SK-N-SH (cell line): ENCODE data around the gene EIF1. TPM values are rescaled to one million over a fixed set of nuclear protein-coding genes. Genes with fewer than 3 reads are reported as not detected.
A peak's percentile ranks its signal among the peaks of the same experiment; 100 is the strongest.

Experiments
- CTCF ChIA-PET: fragments of 300-600, 350-600 bp; formaldehyde crosslinking; extraction: SDS; loops from one replicate; lab custom pipeline; 2021; lab: Yijun Ruan, JAX
- POLR2A ChIA-PET: fragments of 350-600 bp; sonication (Branson Sonifier 250); formaldehyde crosslinking; extraction: SDS; loops from one replicate; lab custom pipeline; 2020; ENCODE audit warnings: antibody characterized with exemption, inconsistent platforms; lab: Yijun Ruan, JAX
- DNase-seq: peaks from one replicate; pipeline ENCODE4 v3.0.0; 2012
- H2AFZ ChIP-seq: fragments of 200-600 bp; sonication (generic); 2 replicates; pipeline ENCODE4 v1.8.1; 2016; ENCODE audit warnings: antibody characterized with exemption, mild to moderate bottlenecking, low read depth
- H3F3A ChIP-seq: fragments of 200-600 bp; sonication (generic); replicated peaks from 2 replicates; pipeline ENCODE3; 2016; ENCODE audit warnings: antibody characterized with exemption, mild to moderate bottlenecking; ENCODE audit not compliant: insufficient read depth
- H3K27ac ChIP-seq, 2 experiments: fragments of 200-500 bp in 1 of 2; fragments of 200-600 bp in 1 of 2; sonication (Bioruptor generic) in 1 of 2; sonication (generic), shearing (Covaris generic) in 1 of 2; 2 replicates each; pipeline versions ENCODE4 v1.5.1 to v1.6.1; 2014 to 2016; ENCODE audit warnings: low read depth in 2 of 2, inconsistent platforms in 1 of 2, low read length in 1 of 2, mild to moderate bottlenecking in 1 of 2, mixed read lengths in 1 of 2
- H3K27me3 ChIP-seq: fragments of 200-600 bp; sonication (generic), shearing (Covaris generic); 2 replicates; pipeline ENCODE4 v1.6.1; 2016; ENCODE audit warnings: mixed run types; ENCODE audit not compliant: insufficient read depth
- H3K36me3 ChIP-seq, 2 experiments: fragments of 200-500 bp in 1 of 2; fragments of 200-600 bp in 1 of 2; sonication (Bioruptor generic) in 1 of 2; sonication (generic) in 1 of 2; replicated peaks in 1 of 2; 2 replicates each; pipeline versions ENCODE3 to v1.5.1; 2014 to 2016; ENCODE audit warnings: low read length in 1 of 2, mild to moderate bottlenecking in 1 of 2; ENCODE audit not compliant: insufficient read depth in 2 of 2, control insufficient read depth in 1 of 2
- H3K4me1 ChIP-seq, 2 experiments: fragments of 200-500 bp in 1 of 2; fragments of 200-600 bp in 1 of 2; sonication (Bioruptor generic) in 1 of 2; sonication (generic), shearing (Covaris generic) in 1 of 2; 2 replicates each; pipeline versions ENCODE4 v1.5.1 to v1.6.1; 2014 to 2016; ENCODE audit warnings: low read depth in 1 of 2, low read length in 1 of 2, mixed run types in 1 of 2; ENCODE audit not compliant: insufficient read depth in 2 of 2, control insufficient read depth in 1 of 2
- H3K4me2 ChIP-seq: fragments of 200-600 bp; sonication (generic), shearing (Covaris generic); 2 replicates; pipeline ENCODE4 v1.6.1; 2017; ENCODE audit warnings: mixed run types
- H3K4me3 ChIP-seq, 2 experiments: fragments of 200-500 bp in 1 of 2; fragments of 200-600 bp in 1 of 2; sonication (Bioruptor generic) in 1 of 2; sonication (generic), shearing (Covaris generic) in 1 of 2; 2 replicates each; pipeline versions ENCODE4 v1.5.1 to v1.8.1; 2014 to 2016; ENCODE audit warnings: low read depth in 2 of 2, inconsistent platforms in 1 of 2, low read length in 1 of 2, mild to moderate bottlenecking in 1 of 2, mixed read lengths in 1 of 2, moderate library complexity in 1 of 2
- H3K79me2 ChIP-seq: fragments of 200-600 bp; sonication (generic); 2 replicates; pipeline ENCODE4 v1.8.1; 2017; ENCODE audit warnings: mild to moderate bottlenecking; ENCODE audit not compliant: insufficient read depth
- H3K9ac ChIP-seq: fragments of 200-600 bp; sonication (generic); 2 replicates; pipeline ENCODE4 v1.6.1; 2017; ENCODE audit warnings: mixed run types
- H3K9me2 ChIP-seq: fragments of 200-600 bp; sonication (generic); 2 replicates; pipeline ENCODE4 v1.6.1; 2017; ENCODE audit warnings: mixed run types
- H3K9me3 ChIP-seq: fragments of 200-600 bp; sonication (generic); 2 replicates; pipeline ENCODE4 v1.6.1; 2017; ENCODE audit warnings: mixed run types, mild to moderate bottlenecking, moderate library complexity
- H4K20me1 ChIP-seq: fragments of 200-600 bp; sonication (generic); 2 replicates; pipeline ENCODE4 v1.6.1; 2017; ENCODE audit warnings: mild to moderate bottlenecking, mixed run types; ENCODE audit not compliant: insufficient read depth
- EP300 ChIP-seq, 2 experiments: IDR thresholded peaks; 2 replicates each; pipeline versions ENCODE4 v1.4.0 to v1.6.1; 2012; ENCODE audit warnings: borderline replicate concordance in 1 of 2, low read depth in 1 of 2, low read length in 1 of 2
- FOSL2 ChIP-seq: IDR thresholded peaks from 2 replicates; pipeline ENCODE4 v1.4.0; 2012; ENCODE audit warnings: low read depth, mild to moderate bottlenecking, moderate library complexity, borderline replicate concordance
- FOXM1 ChIP-seq: IDR thresholded peaks from 2 replicates; pipeline ENCODE4 v1.4.0; 2012; ENCODE audit warnings: low read depth, mild to moderate bottlenecking
- GATA2 ChIP-seq: sonication (generic); formaldehyde crosslinking; IDR thresholded peaks from 2 replicates; pipeline ENCODE4 v1.5.0; 2020; ENCODE audit warnings: mild to moderate bottlenecking, missing genetic modification reagents
- IRF3 ChIP-seq: fragments of 150-350 bp; IDR thresholded peaks from 2 replicates; pipeline ENCODE4 v1.6.1; 2016; ENCODE audit warnings: mild to moderate bottlenecking, low read depth, low read length
- MEF2A ChIP-seq: IDR thresholded peaks from 2 replicates; pipeline ENCODE4 v1.4.0; 2012; ENCODE audit warnings: low read depth, borderline replicate concordance
- PBX3 ChIP-seq: IDR thresholded peaks from 2 replicates; pipeline ENCODE4; 2012
- RAD21 ChIP-seq: IDR thresholded peaks from 2 replicates; pipeline ENCODE4 v1.6.1; 2012; ENCODE audit warnings: mild to moderate bottlenecking, low read length
- REST ChIP-seq: IDR thresholded peaks from 2 replicates; pipeline ENCODE4 v1.6.1; 2012; ENCODE audit warnings: mild to moderate bottlenecking, low read depth, low read length, moderate library complexity
- RFX5 ChIP-seq: IDR thresholded peaks from 2 replicates; pipeline ENCODE4 v1.6.1; 2012; ENCODE audit warnings: mild to moderate bottlenecking, improper control_type of control experiment, low read length
- RXRA ChIP-seq: IDR thresholded peaks from 2 replicates; pipeline ENCODE4 v1.4.0; 2012; ENCODE audit warnings: low read depth, mild to moderate bottlenecking, borderline replicate concordance
- TAF1 ChIP-seq: IDR thresholded peaks from 2 replicates; pipeline ENCODE4 v1.6.1; 2012; ENCODE audit warnings: low read depth, mild to moderate bottlenecking, low read length, moderate library complexity, borderline replicate concordance
- TCF12 ChIP-seq: IDR thresholded peaks from 2 replicates; pipeline ENCODE4 v1.4.0; 2012
- USF2 ChIP-seq: fragments of 150-350 bp; IDR thresholded peaks from 2 replicates; pipeline ENCODE4 v1.6.1; 2017; ENCODE audit warnings: antibody characterized with exemption, low read length, low read depth, borderline replicate concordance
- WGBS: methylation state at CpG from one replicate; pipeline ENCODE4 v1.1.6; 2017; ENCODE audit warnings: low lambda C conversion rate; 5-methylcytosine and 5-hydroxymethylcytosine counted together
- polyA plus RNA-seq, 3 experiments: library from polyadenylated mRNA; depleted of rRNA; stranded (reverse); fragments of >200 nt; gene quantifications; 2 replicates each; pipeline ENCODE4 v1.2.3, GENCODE V29; 2012

EIF1 gene
- polyA plus RNA-seq, 1 of the 3 experiments (the other 2 are of a cell fraction) = 300 TPM

- no peak overlapping the region for H3K4me2 ChIP-seq
- peaks cover 0 to 11% of the 10 kb centered on the region in 2 experiments; a peak in 1 of 4 replicates for H3K4me1 ChIP-seq
- H3K79me2 ChIP-seq = no peaks in the 10 kb centered on the region
- no peak overlapping the region for H2AFZ ChIP-seq
- no peaks in the 10 kb centered on the region for H3K9me2 ChIP-seq
- CTCF ChIA-PET = interaction anchor here (1.4 to 20.6 kb wide), 5 partner anchors 12 to 848 kb away, joined by 3 to 646 read pairs (median 7); no protein-coding TSS in a partner anchor
- no peaks in the 10 kb centered on the region for H3K9me3 ChIP-seq
- peak; percentile 11 for DNase-seq
- H3K9ac ChIP-seq = no peak overlapping the region
- no peaks in the 10 kb centered on the region for H3K27me3 ChIP-seq
- no peak overlapping the region for H3K4me3 ChIP-seq
- H3K36me3 ChIP-seq = no peaks in the 10 kb centered on the region
- no peaks in the 10 kb centered on the region for H4K20me1 ChIP-seq
- TF ChIP-seq TCF12 (no peak), RXRA (no peak), REST (no peak), IRF3 (no peak), PBX3 (no peak), RAD21 (no peak), FOSL2 (no peak), TAF1 (no peak), MEF2A (no peak), EP300 (IDR thresholded peaks at IDR 0.05; ENCODE audit: borderline replicate concordance in 1 of 2, low read depth in 1 of 2, low read length in 1 of 2) (no peak), FOXM1 (no peak), GATA2 (CRISPR knock-in tag) (no peak), USF2 (no peak), RFX5 (no peak)
- no peaks in the 10 kb centered on the region for H3F3A ChIP-seq
- H3K27ac ChIP-seq = no peak overlapping the region
- WGBS = 85% methylated on average over 5 of the region's 13 CpGs
- POLR2A ChIA-PET = interaction anchor here (0.9 kb wide), 1 partner anchor 102 kb away, joined by 3 read pairs; no protein-coding TSS in a partner anchor
Measured at GRCh38 chr17:41651625-41652460, 36.8 kb upstream of the EIF1 start.
